Endodermal cell (in vitro differentiated cells): ENCODE measurements around the gene HOXC12. TPM values are rescaled to one million over a fixed set of nuclear protein-coding genes. Genes with fewer than 3 reads are reported as not detected.

Experiments used
- DNase-seq: peaks from one replicate; pipeline ENCODE4 v3.0.0-alpha.2; 2017
- H3K27ac ChIP-seq: 2 replicates; pipeline ENCODE4 v1.5.1; 2013; ENCODE audit warnings: mild to moderate bottlenecking, low read depth, low read length, moderate library complexity
- H3K27me3 ChIP-seq: 2 replicates; pipeline ENCODE4 v1.6.1; 2013; ENCODE audit warnings: mild to moderate bottlenecking, low read length, moderate library complexity; ENCODE audit not compliant: insufficient read depth, control insufficient read depth, poor library complexity, severe bottlenecking
- H3K36me3 ChIP-seq: 2 replicates; pipeline ENCODE4 v1.7.0; 2013; ENCODE audit warnings: mild to moderate bottlenecking, low read length, moderate library complexity; ENCODE audit not compliant: control insufficient read depth, insufficient read depth
- H3K4me1 ChIP-seq: one replicate; pipeline ENCODE4 v1.7.0; 2013; ENCODE audit warnings: low read length; ENCODE audit not compliant: control insufficient read depth, insufficient read depth
- H3K4me3 ChIP-seq: 2 replicates; pipeline ENCODE4 v1.5.1; 2013; ENCODE audit warnings: mild to moderate bottlenecking, low read length, moderate library complexity
- H3K9ac ChIP-seq: 2 replicates; pipeline ENCODE4 v1.6.1; 2013; ENCODE audit warnings: mild to moderate bottlenecking, low read length, moderate library complexity; ENCODE audit not compliant: poor library complexity, severe bottlenecking; ENCODE audit errors: extremely low read depth
- H3K9me3 ChIP-seq: 2 replicates; pipeline ENCODE4 v1.6.1; 2013; ENCODE audit warnings: mild to moderate bottlenecking, low read length, moderate library complexity; ENCODE audit not compliant: control insufficient read depth
- H3K27ac Mint-ChIP-seq: 2 replicates; pipeline ENCODE4 v1.8.0; 2020; ENCODE audit warnings: mixed read lengths
- H3K27me3 Mint-ChIP-seq: 2 replicates; pipeline ENCODE4 v1.8.0; 2021; ENCODE audit warnings: mild to moderate bottlenecking, mixed read lengths; ENCODE audit not compliant: insufficient read depth
- H3K36me3 Mint-ChIP-seq: 2 replicates; pipeline ENCODE4 v1.8.0; 2020; ENCODE audit warnings: low read depth, mixed read lengths
- H3K4me1 Mint-ChIP-seq: 2 replicates; pipeline ENCODE4 v1.8.0; 2020; ENCODE audit warnings: mixed read lengths
- H3K4me3 Mint-ChIP-seq: 2 replicates; pipeline ENCODE4 v1.8.0; 2020; ENCODE audit warnings: mild to moderate bottlenecking, moderate library complexity, mixed read lengths
- H3K9me3 Mint-ChIP-seq: 2 replicates; pipeline ENCODE4 v1.8.0; 2020; ENCODE audit warnings: mild to moderate bottlenecking, mixed read lengths
- CTCF ChIP-seq: fragments of 200-600 bp; sonication (generic); conservative IDR thresholded peaks from 2 replicates; pipeline ENCODE4 v1.5.0; 2021; ENCODE audit warnings: antibody characterized with exemption, mild to moderate bottlenecking
- WGBS, 2 experiments: methylation state at CpG; one replicate each; pipeline versions ENCODE4 v1.1.5 to v1.1.7; 2013; ENCODE audit warnings: missing lambda C conversion rate in 2 of 2, mixed read lengths in 1 of 2; ENCODE audit not compliant: insufficient coverage in 1 of 2, insufficient read length in 1 of 2; 5-methylcytosine and 5-hydroxymethylcytosine counted together
- total RNA-seq, 2 donors: library from RNA; stranded (reverse); fragmentation: NEBNext Ultra II Directional in 1 of 2; extraction: Animal tissue kit (Norgen Biotek cat#: 25700) in 1 of 2; gene quantifications; 2 replicates in 1 of 2; 3 replicates in 1 of 2; pipeline ENCODE4 v1.2.1, GENCODE V29; 2021

Gene HOXC12
- total RNA-seq, 2 donors from 2014 or later: not detected

DNA sequence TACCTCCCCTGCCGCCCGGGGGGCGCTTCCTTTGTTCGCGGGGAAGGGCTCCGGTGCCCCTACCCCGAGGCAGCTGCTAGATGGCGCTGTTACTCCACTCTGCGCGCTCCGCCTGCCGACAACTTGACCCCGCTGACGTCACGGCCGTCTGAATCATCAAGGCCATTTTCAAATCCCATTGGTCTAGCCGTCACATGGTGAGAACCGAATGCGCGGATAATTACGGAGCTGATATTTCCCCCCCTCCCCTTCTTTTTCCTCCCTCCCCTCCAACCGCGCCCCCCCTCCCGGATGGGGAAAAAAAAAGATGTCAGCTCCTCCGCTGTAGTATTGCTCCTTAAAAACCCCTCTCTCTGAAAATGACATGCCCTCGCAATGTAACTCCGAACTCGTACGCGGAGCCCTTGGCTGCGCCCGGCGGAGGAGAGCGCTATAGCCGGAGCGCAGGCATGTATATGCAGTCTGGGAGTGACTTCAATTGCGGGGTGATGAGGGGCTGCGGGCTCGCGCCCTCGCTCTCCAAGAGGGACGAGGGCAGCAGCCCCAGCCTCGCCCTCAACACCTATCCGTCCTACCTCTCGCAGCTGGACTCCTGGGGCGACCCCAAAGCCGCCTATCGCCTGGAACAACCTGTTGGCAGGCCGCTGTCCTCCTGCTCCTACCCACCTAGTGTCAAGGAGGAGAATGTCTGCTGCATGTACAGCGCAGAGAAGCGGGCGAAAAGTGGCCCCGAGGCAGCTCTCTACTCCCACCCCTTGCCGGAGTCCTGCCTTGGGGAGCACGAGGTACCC lies 30.4 kb downstream of the HOXC12 start, which contains the start of gene HOXC10:
Gene HOXC10 (plus strand): TSS at position 246 of the 791 bp plus-strand sequence. CDS start 114 bp downstream, at position 360.
- Histone ChIP-seq H3K4me3 (no peak within 1 kb of the TSS), H3K9me3 (peaks cover 8% of the 10 kb centered on the region), H3K9ac (no peak within 1 kb of the TSS), H3K27ac (no peak within 1 kb of the TSS), H3K4me1 (no peaks in the 10 kb centered on the region), H3K27me3 (peaks cover 100% of the 10 kb centered on the region), H3K36me3 (no peaks in the 10 kb centered on the region)
- H3K27me3 Mint-ChIP-seq: peaks cover 100% of the 10 kb centered on the region
- DNase-seq: peak; percentile 97
- H3K36me3 Mint-ChIP-seq: no peaks in the 10 kb centered on the region
- peaks cover 16% of the 10 kb centered on the region for H3K9me3 Mint-ChIP-seq
- no peak within 1 kb of the TSS for H3K4me3 Mint-ChIP-seq
- no peaks in the 10 kb centered on the region for H3K4me1 Mint-ChIP-seq
- 30 to 34% methylated on average over 19 to 55 of the region's 55 CpGs for WGBS, 2 experiments
- peak; percentile 72 for TF ChIP-seq CTCF
- no peak within 1 kb of the TSS for H3K27ac Mint-ChIP-seq

DNA sequence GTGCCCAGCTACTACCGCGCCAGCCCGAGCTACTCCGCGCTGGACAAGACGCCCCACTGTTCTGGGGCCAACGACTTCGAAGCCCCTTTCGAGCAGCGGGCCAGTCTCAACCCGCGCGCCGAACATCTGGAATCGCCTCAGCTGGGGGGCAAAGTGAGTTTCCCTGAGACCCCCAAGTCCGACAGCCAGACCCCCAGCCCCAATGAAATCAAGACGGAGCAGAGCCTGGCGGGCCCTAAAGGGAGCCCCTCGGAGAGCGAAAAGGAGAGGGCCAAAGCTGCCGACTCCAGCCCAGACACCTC lies 30.9 kb downstream of the HOXC12 start:
- peaks cover 100% of the 10 kb centered on the region for H3K27me3 ChIP-seq
- no peak for DNase-seq
- H3K4me1 ChIP-seq: no peaks in the 10 kb centered on the region
- no peak overlapping the region for H3K9ac ChIP-seq
- H3K27ac ChIP-seq: no peak overlapping the region
- peaks cover 8% of the 10 kb centered on the region for H3K9me3 ChIP-seq
- 47 to 56% methylated on average over 17 to 21 of the region's 21 CpGs for WGBS, 2 experiments
- H3K9me3 Mint-ChIP-seq: peaks cover 16% of the 10 kb centered on the region
- no peaks in the 10 kb centered on the region for H3K36me3 Mint-ChIP-seq
- no peaks in the 10 kb centered on the region for H3K4me1 Mint-ChIP-seq
- H3K27ac Mint-ChIP-seq: no peak overlapping the region
- H3K27me3 Mint-ChIP-seq: peaks cover 100% of the 10 kb centered on the region
- no peak for TF ChIP-seq CTCF
- no peaks in the 10 kb centered on the region for H3K36me3 ChIP-seq
- H3K4me3 Mint-ChIP-seq: no peak overlapping the region
- no peak overlapping the region for H3K4me3 ChIP-seq

DNA sequence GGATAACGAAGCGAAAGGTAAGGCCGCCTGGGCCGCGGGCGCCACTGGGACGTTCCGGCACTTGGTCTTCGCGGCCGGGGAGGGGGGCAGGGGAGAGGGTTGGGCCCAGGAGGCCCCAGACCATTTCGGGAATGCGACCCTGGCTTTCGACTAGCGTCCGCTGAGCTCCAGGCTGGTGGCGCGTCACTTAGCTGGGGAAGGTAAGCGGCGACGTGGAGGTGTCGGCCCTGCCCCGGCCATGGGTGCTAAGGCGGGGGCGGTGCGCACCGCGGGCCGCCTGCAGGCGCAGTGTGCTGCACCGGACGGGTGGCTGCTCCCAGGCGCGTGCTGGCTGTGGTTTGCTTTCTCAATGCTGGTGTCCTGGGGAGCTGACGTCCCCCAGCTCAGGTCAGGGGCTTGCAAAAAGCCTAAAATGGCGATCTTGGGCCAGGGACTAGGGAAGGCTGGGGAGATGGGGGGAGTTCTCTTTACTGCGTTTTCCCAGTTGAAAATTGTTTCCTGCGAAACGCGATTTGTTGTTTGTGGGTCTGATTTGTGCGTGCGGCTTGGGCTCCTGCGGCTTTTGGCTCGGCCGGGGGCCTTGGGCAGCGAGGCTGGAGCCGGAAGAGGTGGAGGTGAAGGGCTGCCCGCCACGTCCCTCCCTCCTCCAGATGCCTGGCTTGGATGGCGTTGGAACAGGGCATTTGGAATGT lies 31.4 kb downstream of the HOXC12 start:
- Mint-ChIP-seq H3K4me1 (no peaks in the 10 kb centered on the region), H3K4me3 (no peak overlapping the region), H3K9me3 (peaks cover 16% of the 10 kb centered on the region), H3K36me3 (no peaks in the 10 kb centered on the region), H3K27me3 (peaks cover 100% of the 10 kb centered on the region), H3K27ac (no peak overlapping the region)
- Histone ChIP-seq H3K9me3 (peaks cover 8% of the 10 kb centered on the region), H3K4me3 (no peak overlapping the region), H3K36me3 (no peaks in the 10 kb centered on the region), H3K27me3 (peaks cover 100% of the 10 kb centered on the region), H3K9ac (no peak overlapping the region), H3K27ac (no peak overlapping the region), H3K4me1 (no peaks in the 10 kb centered on the region)
- TF ChIP-seq CTCF: no peak
- DNase-seq: peak; percentile 82
- WGBS, 2 experiments: 12% methylated on average over 13 to 49 of the region's 50 CpGs
